ENCODE measurements around the gene B3GNT4. TPM values are rescaled to one million over a fixed set of nuclear protein-coding genes. Genes with fewer than 3 reads are reported as not detected.

Gene B3GNT4
- total RNA-seq (2014; rRNA removed; shearing (Covaris generic)) = 0.45 and 0.63 TPM in 2 replicates

DNA sequence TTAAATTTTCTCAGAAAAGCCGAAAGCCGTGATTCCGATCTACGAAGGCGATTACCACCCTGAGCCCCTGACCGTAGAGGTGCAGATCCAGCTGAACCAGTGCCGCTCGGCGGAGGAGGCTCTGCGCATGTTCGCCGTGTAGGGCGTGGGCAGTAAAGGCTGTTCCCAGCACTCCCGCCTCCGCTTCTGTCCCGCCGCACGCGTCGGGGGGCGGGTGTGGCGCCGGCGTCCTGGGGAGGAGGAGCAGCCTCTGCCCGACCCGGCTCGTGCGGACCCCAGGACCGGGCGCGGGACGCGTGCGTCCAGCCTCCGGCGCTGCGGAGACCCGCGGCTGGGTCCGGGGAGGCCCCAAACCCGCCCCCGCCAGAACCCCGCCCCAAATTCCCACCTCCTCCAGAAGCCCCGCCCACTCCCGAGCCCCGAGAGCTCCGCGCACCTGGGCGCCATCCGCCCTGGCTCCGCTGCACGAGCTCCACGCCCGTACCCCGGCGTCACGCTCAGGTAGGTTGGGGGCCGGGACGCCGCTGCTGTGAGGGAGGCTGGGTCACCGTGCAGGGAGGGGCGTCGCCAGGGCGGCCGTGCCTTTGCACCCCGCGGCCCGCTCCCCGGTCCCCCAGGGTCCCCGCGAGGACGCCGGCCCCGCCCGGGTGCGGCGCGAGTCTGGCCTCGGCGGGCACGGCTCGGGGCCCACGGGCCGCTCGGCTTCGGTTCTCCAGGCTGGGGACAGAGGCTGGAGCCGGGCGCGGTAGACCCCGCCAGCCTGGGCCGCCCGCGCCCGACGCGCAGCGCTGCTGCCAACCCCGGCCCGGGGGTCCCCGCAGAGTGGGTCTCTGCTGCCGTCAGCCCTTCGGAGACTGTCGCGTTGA is at the start of gene B3GNT4:
Gene B3GNT4 (plus strand): TSS at position 409 of the 866 bp plus-strand sequence. CDS start 910 bp downstream, outside the sequence.
- DNase-seq = peak; percentile 95
- peak within 1 kb of the TSS; percentile 56 for H3K4me3 ChIP-seq (ENCODE audit: insufficient read depth, low read depth, low read length)
- peaks cover 39% of the 10 kb centered on the region for H3K27me3 ChIP-seq (ENCODE audit: control insufficient read depth, insufficient read depth, low read length)
- H3K36me3 ChIP-seq (replicated peaks; ENCODE audit: control insufficient read depth, insufficient read depth, low read length) = peaks cover 6% of the 10 kb centered on the region

- no peak for DNase-seq
- H3K27me3 ChIP-seq (ENCODE audit: control insufficient read depth, insufficient read depth, low read length) = no peaks in the 10 kb centered on the region
- H3K36me3 ChIP-seq (replicated peaks; ENCODE audit: control insufficient read depth, insufficient read depth, low read length) = no peaks in the 10 kb centered on the region
- no peak overlapping the region for H3K4me3 ChIP-seq (ENCODE audit: insufficient read depth, low read depth, low read length)
Observed at GRCh38 chr12:122155705-122156104, 47.8 kb upstream of the B3GNT4 start.

DNA sequence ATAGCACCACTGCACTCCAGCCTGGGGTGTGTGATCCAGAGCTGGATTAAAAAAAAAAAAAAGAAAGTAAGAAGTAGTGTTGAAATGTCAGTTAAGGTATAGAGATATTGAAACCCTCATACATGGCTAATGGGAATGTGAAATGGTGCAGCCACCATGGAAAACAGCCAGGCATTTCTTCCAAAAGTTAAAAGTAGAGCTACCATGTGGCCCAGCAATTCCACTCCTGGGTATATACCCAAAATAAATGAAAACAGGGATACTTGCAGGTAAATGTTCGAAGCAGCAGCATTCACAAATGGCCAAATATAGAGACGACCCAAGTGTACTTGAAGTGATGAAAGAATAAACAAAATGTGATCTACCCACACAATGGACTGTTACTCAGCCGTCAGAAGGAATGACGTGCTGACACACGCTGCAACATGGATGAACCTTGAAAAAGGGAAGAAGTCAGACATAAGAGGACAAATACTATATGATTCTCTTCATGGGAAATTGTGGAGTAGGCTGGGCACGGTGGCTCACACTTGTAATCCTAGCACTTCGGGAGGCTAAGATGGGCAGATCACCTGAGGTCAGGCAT is 44.7 kb upstream of the B3GNT4 start:
- DNase-seq = no peak

DNA sequence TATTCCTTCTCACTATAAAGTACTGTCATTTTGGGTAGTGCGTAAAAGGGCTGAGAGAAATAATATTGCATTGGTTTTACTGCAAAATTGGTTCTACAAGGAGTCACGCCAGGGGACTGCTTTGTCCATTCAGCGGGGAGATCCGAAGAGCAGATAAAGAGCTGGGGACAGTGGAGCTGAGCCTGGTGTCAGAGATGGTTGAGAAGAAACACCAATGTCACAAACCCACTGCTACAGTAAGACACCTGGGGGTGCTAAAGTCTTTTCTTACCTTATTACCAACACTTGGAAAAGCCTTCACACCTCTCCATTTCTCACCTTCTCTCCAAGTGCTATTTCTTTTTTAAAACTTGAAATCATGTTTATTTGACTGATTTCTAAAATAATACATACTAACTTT is 43.6 kb upstream of the B3GNT4 start:
- Histone ChIP-seq H3K36me3 (replicated peaks; ENCODE audit: control insufficient read depth, insufficient read depth, low read length) (no peaks in the 10 kb centered on the region), H3K27me3 (ENCODE audit: control insufficient read depth, insufficient read depth, low read length) (no peaks in the 10 kb centered on the region), H3K4me3 (ENCODE audit: insufficient read depth, low read depth, low read length) (no peak overlapping the region)
- peak; percentile 49 for DNase-seq

More for the DNA sequence above, 44.7 kb upstream of the B3GNT4 start:
- Histone ChIP-seq H3K36me3 (replicated peaks; ENCODE audit: control insufficient read depth, insufficient read depth, low read length) (no peaks in the 10 kb centered on the region), H3K4me3 (ENCODE audit: insufficient read depth, low read depth, low read length) (no peak overlapping the region), H3K27me3 (ENCODE audit: control insufficient read depth, insufficient read depth, low read length) (no peaks in the 10 kb centered on the region)

DNA sequence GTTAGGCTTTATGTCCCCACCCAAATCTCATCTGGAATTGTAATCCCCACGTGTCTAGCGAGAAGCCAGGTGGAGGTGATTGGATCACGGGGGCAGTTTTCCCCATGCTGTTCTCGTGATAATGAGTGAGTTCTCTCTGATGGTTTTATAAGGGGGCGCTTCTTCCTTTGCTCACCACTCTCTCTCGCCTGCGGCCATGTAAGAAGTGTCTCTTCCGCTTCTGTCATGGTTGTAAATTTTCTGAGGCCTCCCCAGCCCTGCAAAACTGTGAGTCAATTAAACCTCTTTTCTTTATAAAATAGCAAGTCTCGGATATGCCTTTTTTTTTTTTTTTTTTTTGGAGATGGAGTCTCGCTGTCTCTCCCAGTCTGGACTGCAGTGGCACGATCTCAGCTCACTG is 42.7 kb upstream of the B3GNT4 start:
- H3K27me3 ChIP-seq (ENCODE audit: control insufficient read depth, insufficient read depth, low read length) = no peaks in the 10 kb centered on the region

GRCh38 chr12:122161682-122162081 is 41.8 kb upstream of the B3GNT4 start:
- no peaks in the 10 kb centered on the region for H3K27me3 ChIP-seq (ENCODE audit: control insufficient read depth, insufficient read depth, low read length)
- no peak for DNase-seq
- H3K36me3 ChIP-seq (replicated peaks; ENCODE audit: control insufficient read depth, insufficient read depth, low read length) = no peaks in the 10 kb centered on the region
- H3K4me3 ChIP-seq (ENCODE audit: insufficient read depth, low read depth, low read length) = no peak overlapping the region

More for the DNA sequence above, 42.7 kb upstream of the B3GNT4 start:
- no peak for DNase-seq
- no peaks in the 10 kb centered on the region for H3K36me3 ChIP-seq (replicated peaks; ENCODE audit: control insufficient read depth, insufficient read depth, low read length)
- H3K4me3 ChIP-seq (ENCODE audit: insufficient read depth, low read depth, low read length) = no peak overlapping the region

DNA sequence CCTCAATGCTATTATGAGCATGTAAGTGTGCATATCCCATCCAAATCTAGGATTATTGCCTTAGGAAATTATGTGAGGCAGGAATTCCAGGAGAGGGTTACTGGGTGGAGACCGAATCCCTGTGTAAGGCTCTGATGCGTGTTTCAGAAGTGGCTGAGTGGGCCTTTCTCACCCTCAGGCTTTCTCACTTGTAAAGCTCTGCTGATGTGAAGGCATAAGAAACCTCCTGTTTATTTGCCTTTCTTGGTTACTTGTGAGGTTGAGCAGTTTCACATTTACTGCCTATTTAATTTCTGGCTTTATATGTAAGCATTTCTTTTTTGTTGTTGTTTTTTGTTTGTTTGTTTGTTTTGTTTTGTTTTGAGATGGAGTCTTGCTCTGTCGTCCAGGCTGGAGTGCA is 40.5 kb upstream of the B3GNT4 start:
- no peak for DNase-seq
- H3K4me3 ChIP-seq (ENCODE audit: insufficient read depth, low read depth, low read length) = no peak overlapping the region
- no peaks in the 10 kb centered on the region for H3K36me3 ChIP-seq (replicated peaks; ENCODE audit: control insufficient read depth, insufficient read depth, low read length)
- no peaks in the 10 kb centered on the region for H3K27me3 ChIP-seq (ENCODE audit: control insufficient read depth, insufficient read depth, low read length)

- H3K27me3 ChIP-seq (ENCODE audit: control insufficient read depth, insufficient read depth, low read length) = no peaks in the 10 kb centered on the region
- H3K36me3 ChIP-seq (replicated peaks; ENCODE audit: control insufficient read depth, insufficient read depth, low read length) = no peaks in the 10 kb centered on the region
- no peak for DNase-seq
- no peak overlapping the region for H3K4me3 ChIP-seq (ENCODE audit: insufficient read depth, low read depth, low read length)
Observed at GRCh38 chr12:122166422-122167349, 36.8 kb upstream of the B3GNT4 start.

DNA sequence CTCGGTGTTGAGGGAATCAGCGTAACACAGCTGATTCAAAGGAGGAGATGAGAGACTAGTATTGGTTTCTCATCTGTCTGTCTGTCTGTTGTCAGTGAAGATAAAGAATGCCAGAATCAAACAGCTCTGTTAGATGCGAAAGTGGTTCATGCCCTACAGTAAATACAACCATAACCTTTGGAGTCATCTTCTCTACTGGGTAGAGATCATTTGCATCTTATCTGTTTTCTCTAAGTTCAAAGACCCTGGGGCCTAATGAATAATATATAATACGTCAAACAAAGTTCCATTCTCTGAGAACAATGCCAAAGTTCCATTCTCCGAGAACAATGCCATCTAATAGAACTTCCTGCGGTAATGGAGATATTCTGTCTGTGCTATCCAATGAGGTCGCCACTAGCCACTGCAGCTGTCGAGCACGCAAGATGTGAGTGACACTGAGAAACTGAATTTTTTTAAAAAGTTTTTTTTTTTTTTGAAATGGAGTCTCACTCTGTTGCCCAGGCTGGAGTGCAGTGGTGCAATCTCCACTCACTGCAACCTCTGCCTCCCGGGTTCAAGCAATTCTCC is 36.1 kb upstream of the B3GNT4 start:
- Histone ChIP-seq H3K36me3 (replicated peaks; ENCODE audit: control insufficient read depth, insufficient read depth, low read length) (no peaks in the 10 kb centered on the region), H3K4me3 (ENCODE audit: insufficient read depth, low read depth, low read length) (no peak overlapping the region), H3K27me3 (ENCODE audit: control insufficient read depth, insufficient read depth, low read length) (no peaks in the 10 kb centered on the region)
- no peak for DNase-seq

DNA sequence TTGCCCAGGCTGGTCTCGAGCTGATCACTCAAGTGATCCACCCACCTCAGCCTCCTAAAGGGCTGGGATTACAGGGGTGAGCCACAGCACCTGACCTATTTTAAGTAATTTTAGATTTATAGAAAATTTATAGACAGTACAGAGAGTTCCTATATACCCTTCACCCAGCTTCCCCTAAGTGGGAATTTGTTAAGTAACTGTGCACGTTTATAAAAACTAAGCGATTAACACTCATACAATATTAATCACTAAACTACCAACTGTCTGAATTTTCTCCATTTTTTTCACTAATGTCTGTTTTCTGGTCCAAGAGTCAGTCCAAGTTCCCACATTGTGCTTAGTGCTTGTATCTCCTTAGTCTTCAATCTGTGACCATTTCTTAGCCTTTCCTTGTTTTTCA is 35.0 kb upstream of the B3GNT4 start:
- Histone ChIP-seq H3K27me3 (ENCODE audit: control insufficient read depth, insufficient read depth, low read length) (no peaks in the 10 kb centered on the region), H3K36me3 (replicated peaks; ENCODE audit: control insufficient read depth, insufficient read depth, low read length) (no peaks in the 10 kb centered on the region), H3K4me3 (ENCODE audit: insufficient read depth, low read depth, low read length) (no peak overlapping the region)
- DNase-seq = no peak

- no peak for DNase-seq
- H3K4me3 ChIP-seq (ENCODE audit: insufficient read depth, low read depth, low read length) = no peak overlapping the region
- no peaks in the 10 kb centered on the region for H3K36me3 ChIP-seq (replicated peaks; ENCODE audit: control insufficient read depth, insufficient read depth, low read length)
- H3K27me3 ChIP-seq (ENCODE audit: control insufficient read depth, insufficient read depth, low read length) = no peaks in the 10 kb centered on the region
Observed at GRCh38 chr12:122171399-122171798, 32.1 kb upstream of the B3GNT4 start.

DNA sequence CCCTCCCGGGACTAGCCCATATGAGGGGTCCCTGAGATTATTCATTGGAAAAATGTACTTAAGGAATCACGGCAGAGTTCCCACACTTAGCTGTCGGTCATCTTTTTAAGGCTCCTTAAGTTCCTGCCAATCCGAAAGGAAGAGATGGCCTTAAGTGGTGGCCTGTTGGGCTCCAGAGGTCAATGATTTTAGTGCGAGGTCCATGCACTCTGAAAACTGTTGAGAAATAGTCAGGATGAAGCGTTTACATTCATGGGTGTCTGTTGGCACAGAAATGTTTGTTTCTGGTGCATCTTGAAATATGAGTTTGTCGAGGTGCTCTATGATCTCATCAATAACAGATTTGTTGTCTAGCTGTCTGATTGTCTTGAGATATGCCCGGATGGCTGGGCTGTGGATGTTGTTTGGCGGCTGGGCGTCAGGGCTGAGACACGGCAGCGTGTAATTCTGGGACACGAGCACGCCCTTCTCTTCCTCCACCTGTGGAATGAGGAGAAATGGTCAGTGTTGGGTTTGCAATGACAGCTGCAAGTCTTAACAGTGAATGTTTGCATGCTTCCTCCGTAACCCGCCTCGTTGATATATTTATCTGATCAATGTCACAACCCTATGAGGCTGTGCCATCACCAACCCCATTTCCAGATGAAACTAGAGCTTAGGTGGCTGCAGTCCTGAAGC is 31.1 kb upstream of the B3GNT4 start:
- Histone ChIP-seq H3K36me3 (replicated peaks; ENCODE audit: control insufficient read depth, insufficient read depth, low read length) (no peaks in the 10 kb centered on the region), H3K4me3 (ENCODE audit: insufficient read depth, low read depth, low read length) (no peak overlapping the region), H3K27me3 (ENCODE audit: control insufficient read depth, insufficient read depth, low read length) (no peaks in the 10 kb centered on the region)
- no peak for DNase-seq

DNA sequence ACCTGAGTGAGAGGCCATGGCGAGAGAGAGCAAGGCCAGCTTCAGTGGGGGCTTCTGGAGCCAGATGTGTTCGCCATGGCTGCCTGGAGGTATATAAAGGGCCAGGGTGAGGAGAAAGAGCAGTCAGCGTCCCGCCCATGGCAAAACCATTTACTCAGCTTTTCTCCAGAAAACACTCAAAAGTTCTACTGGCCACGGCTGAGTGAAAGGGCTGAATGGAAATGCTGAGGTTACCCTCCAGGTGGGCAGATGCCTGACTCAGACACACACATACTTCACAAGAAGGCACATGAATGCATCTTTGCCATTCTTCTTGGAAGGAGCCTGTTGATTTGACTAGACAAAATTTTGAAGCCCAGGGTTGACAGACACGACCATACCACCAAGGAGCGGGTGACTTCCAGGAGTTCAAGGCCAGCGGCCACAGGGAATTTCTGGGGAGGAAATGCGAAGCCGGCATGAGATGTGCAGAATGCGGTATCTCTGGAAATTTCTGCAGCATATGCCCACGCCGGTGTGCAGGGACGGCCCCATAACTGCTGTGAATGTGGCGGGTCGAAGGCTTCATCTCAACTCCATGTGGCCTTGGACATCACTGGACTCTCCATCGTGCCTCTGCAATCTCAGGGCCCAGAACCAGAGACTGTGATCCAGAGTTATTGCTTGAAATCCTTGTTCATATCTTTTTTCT is 29.2 kb upstream of the B3GNT4 start, which contains the start of gene IL31:
Gene IL31 (minus strand): TSS at position 67 of the 691 bp plus-strand sequence. CDS start 49 bp downstream, at position 18.
- Histone ChIP-seq H3K4me3 (ENCODE audit: insufficient read depth, low read depth, low read length) (no peak within 1 kb of the TSS), H3K36me3 (replicated peaks; ENCODE audit: control insufficient read depth, insufficient read depth, low read length) (no peaks in the 10 kb centered on the region), H3K27me3 (ENCODE audit: control insufficient read depth, insufficient read depth, low read length) (no peaks in the 10 kb centered on the region)
- DNase-seq = no peak

All from H7 (cell line).